ENCODE measurements around the gene RHBDL3. TPM values are rescaled to one million over a fixed set of nuclear protein-coding genes. Genes with fewer than 3 reads are reported as not detected.

RHBDL3 gene
- total RNA-seq, 1 donor from 2014 or later = 0.41 TPM

DNA sequence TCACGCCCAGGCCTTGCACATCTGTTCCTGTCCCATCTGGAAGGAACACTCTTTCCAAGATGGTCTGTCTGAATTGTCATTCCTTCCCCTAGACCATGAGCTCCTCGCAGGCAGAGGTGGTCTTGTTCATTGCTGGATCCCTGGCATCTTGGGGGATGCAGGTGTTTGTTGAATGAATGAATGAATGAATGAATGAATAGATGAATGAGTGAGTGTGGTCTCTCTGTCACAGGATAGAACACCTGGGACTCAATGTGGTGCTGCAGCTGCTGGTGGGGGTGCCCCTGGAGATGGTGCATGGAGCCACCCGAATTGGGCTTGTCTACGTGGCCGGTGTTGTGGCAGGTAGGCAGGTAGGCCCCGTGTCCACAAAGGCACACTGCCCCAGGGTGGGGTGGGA lies 32.2 kb downstream of the RHBDL3 start:
- Histone ChIP-seq H3K4me1 (no peaks in the 10 kb centered on the region), H3K27ac (no peak overlapping the region), H3K4me3 (no peak overlapping the region), H3K27me3 (no peaks in the 10 kb centered on the region), H3K36me3 (no peaks in the 10 kb centered on the region), H3K9me3 (no peaks in the 10 kb centered on the region)
- TF ChIP-seq, protein P1, sequence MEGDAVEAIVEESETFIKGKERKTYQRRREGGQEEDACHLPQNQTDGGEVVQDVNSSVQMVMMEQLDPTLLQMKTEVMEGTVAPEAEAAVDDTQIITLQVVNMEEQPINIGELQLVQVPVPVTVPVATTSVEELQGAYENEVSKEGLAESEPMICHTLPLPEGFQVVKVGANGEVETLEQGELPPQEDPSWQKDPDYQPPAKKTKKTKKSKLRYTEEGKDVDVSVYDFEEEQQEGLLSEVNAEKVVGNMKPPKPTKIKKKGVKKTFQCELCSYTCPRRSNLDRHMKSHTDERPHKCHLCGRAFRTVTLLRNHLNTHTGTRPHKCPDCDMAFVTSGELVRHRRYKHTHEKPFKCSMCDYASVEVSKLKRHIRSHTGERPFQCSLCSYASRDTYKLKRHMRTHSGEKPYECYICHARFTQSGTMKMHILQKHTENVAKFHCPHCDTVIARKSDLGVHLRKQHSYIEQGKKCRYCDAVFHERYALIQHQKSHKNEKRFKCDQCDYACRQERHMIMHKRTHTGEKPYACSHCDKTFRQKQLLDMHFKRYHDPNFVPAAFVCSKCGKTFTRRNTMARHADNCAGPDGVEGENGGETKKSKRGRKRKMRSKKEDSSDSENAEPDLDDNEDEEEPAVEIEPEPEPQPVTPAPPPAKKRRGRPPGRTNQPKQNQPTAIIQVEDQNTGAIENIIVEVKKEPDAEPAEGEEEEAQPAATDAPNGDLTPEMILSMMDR (IDR thresholded peaks at IDR 0.05) = no peak
- intact Hi-C loops (cut with DNase I) = no loop called here
- DNase-seq = no peak
- ATAC-seq = no peak

DNA sequence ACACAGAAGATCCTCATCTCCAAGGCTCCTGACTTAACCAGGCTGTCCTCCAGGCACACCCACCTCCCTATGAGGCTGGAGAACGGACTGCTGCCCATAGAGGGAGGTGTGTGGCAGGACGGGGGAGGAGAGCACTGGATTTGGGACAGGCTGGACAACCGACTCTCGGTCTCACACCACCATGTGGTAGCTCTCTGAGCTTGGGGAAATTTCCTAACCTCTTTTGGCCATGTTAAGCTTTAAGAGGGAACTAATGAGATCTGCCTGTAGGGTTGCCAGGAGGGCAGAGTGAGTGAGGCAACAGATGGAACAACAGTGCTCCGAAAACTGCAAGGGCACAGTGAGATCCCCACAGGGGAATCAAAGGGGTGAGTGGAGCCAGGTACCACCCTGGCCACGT lies 32.7 kb downstream of the RHBDL3 start:
- intact Hi-C loops (cut with DNase I) = no loop called here
- no peak overlapping the region for H3K4me3 ChIP-seq
- no peak overlapping the region for H3K27ac ChIP-seq
- H3K9me3 ChIP-seq = no peaks in the 10 kb centered on the region
- no peaks in the 10 kb centered on the region for H3K4me1 ChIP-seq
- ATAC-seq (peak; percentile 32), DNase-seq (no peak)
- TF ChIP-seq, protein P1 (IDR thresholded peaks at IDR 0.05) = no peak
- no peaks in the 10 kb centered on the region for H3K36me3 ChIP-seq
- H3K27me3 ChIP-seq = no peaks in the 10 kb centered on the region

DNA sequence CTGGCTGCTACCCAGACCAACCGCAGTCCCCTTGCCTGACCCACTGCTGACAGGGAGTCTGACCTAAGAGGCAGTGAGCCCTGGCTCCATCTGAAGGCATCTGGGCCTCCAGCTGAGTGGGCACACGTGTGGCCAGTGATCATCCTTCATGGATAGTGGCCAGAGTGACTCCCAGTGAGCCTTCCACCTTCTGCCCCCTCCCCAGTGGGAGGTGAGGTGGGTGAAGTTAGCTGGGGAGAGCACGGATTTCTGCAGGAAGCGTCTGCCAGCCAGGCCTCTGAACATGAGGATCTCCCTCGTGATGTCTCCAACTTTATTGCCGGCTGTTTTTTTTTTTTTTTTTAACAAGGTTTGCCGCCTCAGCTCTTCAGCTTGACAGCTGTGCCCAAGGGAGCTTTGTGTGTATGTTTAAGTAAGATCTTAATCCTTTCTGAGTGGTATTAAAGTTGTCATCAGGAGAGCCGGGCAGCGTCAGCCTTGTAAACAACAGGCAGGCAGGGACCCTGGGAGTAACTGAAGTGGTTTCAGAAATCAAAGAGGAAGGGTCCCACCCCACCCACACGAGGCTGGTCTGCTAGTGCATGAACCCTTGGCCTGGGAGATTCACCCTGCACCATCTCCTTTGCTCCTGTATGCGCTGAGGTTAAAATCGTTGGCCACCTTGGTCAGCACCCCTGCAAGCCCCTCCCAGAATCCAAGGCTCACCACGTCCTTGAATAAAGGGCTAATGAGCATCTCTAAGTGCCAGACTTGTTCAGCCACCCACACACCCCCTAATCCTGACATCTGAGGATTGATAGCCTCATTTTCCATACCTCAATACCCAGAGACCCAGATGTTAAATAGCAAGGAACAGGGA lies 33.3 kb downstream of the RHBDL3 start:
- ATAC-seq (no peak), DNase-seq (no peak)
- H3K36me3 ChIP-seq = no peaks in the 10 kb centered on the region
- TF ChIP-seq, protein P1 (IDR thresholded peaks at IDR 0.05) = no peak
- intact Hi-C loops (cut with DNase I) = no loop called here
- H3K4me3 ChIP-seq = no peak overlapping the region
- no peaks in the 10 kb centered on the region for H3K27me3 ChIP-seq
- H3K4me1 ChIP-seq = no peaks in the 10 kb centered on the region
- H3K27ac ChIP-seq = no peak overlapping the region
- H3K9me3 ChIP-seq = no peaks in the 10 kb centered on the region

DNA sequence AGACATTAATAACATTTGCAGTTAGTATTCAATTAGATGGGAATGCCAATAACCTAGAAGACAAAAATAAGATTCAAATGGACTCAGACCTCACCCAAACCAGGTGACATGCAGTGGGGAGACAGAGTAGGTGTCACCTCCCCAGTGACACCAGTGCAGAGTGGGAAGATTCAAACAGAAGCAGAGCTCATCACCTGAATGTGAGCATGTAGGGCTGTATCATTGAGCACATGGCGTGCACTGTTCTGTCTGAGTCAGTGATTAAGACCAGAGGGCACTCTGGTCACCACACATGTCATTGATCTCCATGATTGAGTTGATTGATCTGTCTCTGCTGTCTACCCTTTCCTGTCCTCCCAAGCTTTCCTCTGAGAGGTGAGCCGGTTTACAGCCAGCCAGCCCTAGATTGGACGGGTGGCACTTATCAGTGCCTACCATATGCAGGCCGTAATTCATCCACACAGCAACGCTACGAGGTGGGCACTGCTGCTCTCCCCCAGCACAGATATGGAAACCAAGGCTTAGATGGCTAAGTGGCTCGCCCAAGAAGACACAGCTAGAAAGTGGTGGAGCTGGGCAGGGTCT lies 34.0 kb downstream of the RHBDL3 start:
- H3K4me3 ChIP-seq = no peak overlapping the region
- ATAC-seq = no peak
- H3K27ac ChIP-seq = no peak overlapping the region
- DNase-seq = no peak
- TF ChIP-seq, protein P1 (IDR thresholded peaks at IDR 0.05) = no peak
- H3K27me3 ChIP-seq = no peaks in the 10 kb centered on the region
- H3K4me1 ChIP-seq = no peaks in the 10 kb centered on the region
- intact Hi-C loops (cut with DNase I) = no loop called here
- no peaks in the 10 kb centered on the region for H3K9me3 ChIP-seq
- no peaks in the 10 kb centered on the region for H3K36me3 ChIP-seq

DNA sequence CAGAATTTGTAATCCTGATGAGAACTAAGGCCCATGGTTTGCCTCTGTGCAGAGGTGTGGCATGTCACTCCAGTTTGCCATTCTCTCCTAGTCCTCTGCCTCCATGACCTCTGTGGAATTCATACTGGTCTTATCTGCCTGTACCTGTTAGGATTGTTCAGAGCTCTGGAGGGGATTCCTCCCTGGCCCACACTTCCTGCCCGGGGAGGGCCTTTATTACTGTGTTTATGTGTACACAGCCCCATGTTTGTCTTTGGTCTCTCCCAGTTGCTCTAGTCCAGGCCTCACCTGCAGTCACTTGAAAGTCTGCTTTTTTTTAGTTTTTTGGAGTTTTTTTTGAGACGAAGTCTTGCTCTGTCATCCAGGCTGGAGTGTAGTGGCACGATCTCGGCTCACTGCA lies 36.4 kb downstream of the RHBDL3 start:
- Histone ChIP-seq H3K27ac (no peak overlapping the region), H3K4me1 (no peaks in the 10 kb centered on the region), H3K9me3 (no peaks in the 10 kb centered on the region), H3K36me3 (no peaks in the 10 kb centered on the region), H3K4me3 (no peak overlapping the region), H3K27me3 (no peaks in the 10 kb centered on the region)
- DNase-seq (no peak), ATAC-seq (no peak)
- intact Hi-C loops (cut with DNase I) = no loop called here
- TF ChIP-seq, protein P1 (IDR thresholded peaks at IDR 0.05) = no peak
